Activated T-helper 1 cell treated with anti-CD3 and anti-CD28 coated beads, Interleukin-12 subunit alpha, Interleukin-12 subunit beta, Interleukin-2, Interleukin-4 antibody, amounts not matched to agents 30 ng/mL and 10 ng/mL and 1 ng/mL, durations not matched to agents 14 hours and 24 hours and 36 hours (primary cell): Measurements from ENCODE around the gene ANKRD42. TPM values are rescaled to one million over a fixed set of nuclear protein-coding genes. Genes with fewer than 3 reads are reported as not detected.
"Not testable (repeated sequence)": the region's sequence is repeated elsewhere in the genome, so short reads cannot be mapped to it uniquely, and the experiment has no call there.

Experiments used
- DNase-seq: peaks from one replicate; pipeline ENCODE4 v3.0.0; 2021; ENCODE audit warnings: low spot score
- H3K27ac Mint-ChIP-seq: one replicate; pipeline ENCODE4 v1.8.0; 2021; ENCODE audit warnings: mild to moderate bottlenecking, mixed read lengths
- H3K27me3 Mint-ChIP-seq: one replicate; pipeline ENCODE4 v1.8.0; 2022; ENCODE audit warnings: mild to moderate bottlenecking, moderate library complexity, mixed read lengths; ENCODE audit not compliant: insufficient read depth
- H3K36me3 Mint-ChIP-seq: one replicate; pipeline ENCODE4 v1.8.0; 2021; ENCODE audit warnings: low read depth, mixed read lengths
- H3K4me1 Mint-ChIP-seq: one replicate; pipeline ENCODE4 v1.8.0; 2021; ENCODE audit warnings: low read depth, mixed read lengths
- H3K4me3 Mint-ChIP-seq: one replicate; pipeline ENCODE4 v1.8.0; 2021; ENCODE audit warnings: mild to moderate bottlenecking, moderate library complexity, mixed read lengths
- H3K9me3 Mint-ChIP-seq: one replicate; pipeline ENCODE4 v1.8.0; 2021; ENCODE audit warnings: mixed read lengths
- intact Hi-C: fragments of 100-400 bp; cut with micrococcal nuclease; formaldehyde crosslinking; loops from one replicate; pipeline ENCODE4 v1.15.1; 2024
- total RNA-seq: library from RNA; stranded (reverse); gene quantifications from 2 replicates; pipeline ENCODE4 v1.2.3, GENCODE V29; 2022

ANKRD42 gene
- total RNA-seq, 1 donor from 2014 or later = 3.3 TPM

GRCh38 chr11:83187465-83187864, 6.0 kb upstream of the ANKRD42 start:
- Mint-ChIP-seq H3K27me3 (no peaks in the 10 kb centered on the region), H3K4me1 (peaks cover 14% of the 10 kb centered on the region), H3K9me3 (no peaks in the 10 kb centered on the region), H3K4me3 (no peak overlapping the region), H3K27ac (no peak overlapping the region), H3K36me3 (peaks cover 36% of the 10 kb centered on the region)
- intact Hi-C loops = no loop called here
- DNase-seq = no peak

GRCh38 chr11:83191491-83191890, 2.0 kb upstream of the ANKRD42 start:
- H3K4me3 Mint-ChIP-seq = peak overlapping the region; percentile 30
- no peak overlapping the region for H3K27ac Mint-ChIP-seq
- H3K36me3 Mint-ChIP-seq = peaks cover 26% of the 10 kb centered on the region
- H3K9me3 Mint-ChIP-seq = no peaks in the 10 kb centered on the region
- H3K4me1 Mint-ChIP-seq = peaks cover 37% of the 10 kb centered on the region
- no peaks in the 10 kb centered on the region for H3K27me3 Mint-ChIP-seq
- intact Hi-C loops = loop anchor here (5.0 kb wide), 2 partner anchors 184 to 269 kb away; no protein-coding TSS in a partner anchor
- DNase-seq = no peak

GRCh38 chr11:83191986-83192385, 1.5 kb upstream of the ANKRD42 start:
- Mint-ChIP-seq H3K4me3 (peak overlapping the region; percentile 93), H3K27me3 (no peaks in the 10 kb centered on the region), H3K9me3 (no peaks in the 10 kb centered on the region), H3K27ac (peak overlapping the region; percentile 94), H3K4me1 (peaks cover 40% of the 10 kb centered on the region), H3K36me3 (peaks cover 21% of the 10 kb centered on the region)
- intact Hi-C loops = loop anchor here (2.0 to 5.0 kb wide), 5 partner anchors 21 to 270 kb away; no protein-coding TSS in a partner anchor
- no peak for DNase-seq

GRCh38 chr11:83192606-83193245, 786 bp upstream of the ANKRD42 start:
- Mint-ChIP-seq H3K36me3 (peaks cover 16% of the 10 kb centered on the region), H3K4me3 (peak overlapping the region; percentile 93), H3K4me1 (peaks cover 40% of the 10 kb centered on the region), H3K9me3 (no peaks in the 10 kb centered on the region), H3K27ac (peak overlapping the region; percentile 94), H3K27me3 (no peaks in the 10 kb centered on the region)
- intact Hi-C loops = loop anchor here (1.0 to 5.0 kb wide), 11 partner anchors 22 to 291 kb away; partner anchors contain the start of gene DDIAS
- no peak for DNase-seq

GRCh38 chr11:83194281-83195142, 1.0 kb downstream of the ANKRD42 start:
- Mint-ChIP-seq H3K9me3 (no peaks in the 10 kb centered on the region), H3K4me3 (peak overlapping the region; percentile 93), H3K27ac (peak overlapping the region; percentile 94), H3K36me3 (peaks cover 15% of the 10 kb centered on the region), H3K4me1 (peaks cover 40% of the 10 kb centered on the region), H3K27me3 (no peaks in the 10 kb centered on the region)
- DNase-seq = peak; percentile 51
- intact Hi-C loops = loop anchor here (1.0 to 5.0 kb wide), 3 partner anchors 122 to 272 kb away; no protein-coding TSS in a partner anchor

GRCh38 chr11:83195143-83195466, 1.6 kb downstream of the ANKRD42 start:
- H3K27me3 Mint-ChIP-seq = no peaks in the 10 kb centered on the region
- intact Hi-C loops = no loop called here
- peak overlapping the region; percentile 93 for H3K4me3 Mint-ChIP-seq
- peaks cover 13% of the 10 kb centered on the region for H3K36me3 Mint-ChIP-seq
- no peak for DNase-seq
- peak overlapping the region; percentile 94 for H3K27ac Mint-ChIP-seq
- H3K9me3 Mint-ChIP-seq = no peaks in the 10 kb centered on the region
- peaks cover 40% of the 10 kb centered on the region for H3K4me1 Mint-ChIP-seq

- DNase-seq = no peak
- Mint-ChIP-seq H3K9me3 (no peaks in the 10 kb centered on the region), H3K4me3 (peak overlapping the region; percentile 27), H3K27ac (no peak overlapping the region), H3K36me3 (peaks cover 13% of the 10 kb centered on the region), H3K4me1 (peaks cover 40% of the 10 kb centered on the region), H3K27me3 (no peaks in the 10 kb centered on the region)
- intact Hi-C loops = loop anchor here (2.0 kb wide), 1 partner anchor 13 kb away; no protein-coding TSS in a partner anchor
These were observed 2.1 kb downstream of the ANKRD42 start for GRCh38 chr11:83195649-83196048.

- no peak for DNase-seq
- intact Hi-C loops = no loop called here
- H3K4me3 Mint-ChIP-seq = no peak overlapping the region
- no peak overlapping the region for H3K27ac Mint-ChIP-seq
- H3K27me3 Mint-ChIP-seq = no peaks in the 10 kb centered on the region
- H3K4me1 Mint-ChIP-seq = peaks cover 15% of the 10 kb centered on the region
- H3K9me3 Mint-ChIP-seq = no peaks in the 10 kb centered on the region
- H3K36me3 Mint-ChIP-seq = peaks cover 2% of the 10 kb centered on the region
These were observed 6.5 kb downstream of the ANKRD42 start for GRCh38 chr11:83200035-83200434.

- no peak overlapping the region for H3K4me3 Mint-ChIP-seq
- no peak for DNase-seq
- no peaks in the 10 kb centered on the region for H3K27me3 Mint-ChIP-seq
- no peaks in the 10 kb centered on the region for H3K4me1 Mint-ChIP-seq
- intact Hi-C loops = no loop called here
- no peaks in the 10 kb centered on the region for H3K9me3 Mint-ChIP-seq
- H3K36me3 Mint-ChIP-seq = no peaks in the 10 kb centered on the region
- no peak overlapping the region for H3K27ac Mint-ChIP-seq
These were observed 12.2 kb downstream of the ANKRD42 start for GRCh38 chr11:83205608-83206185.

- H3K4me1 Mint-ChIP-seq = no peaks in the 10 kb centered on the region
- no peak overlapping the region for H3K27ac Mint-ChIP-seq
- no peaks in the 10 kb centered on the region for H3K36me3 Mint-ChIP-seq
- no peaks in the 10 kb centered on the region for H3K9me3 Mint-ChIP-seq
- intact Hi-C loops = no loop called here
- DNase-seq = no peak
- H3K4me3 Mint-ChIP-seq = no peak overlapping the region
- no peaks in the 10 kb centered on the region for H3K27me3 Mint-ChIP-seq
These were observed 12.7 kb downstream of the ANKRD42 start for GRCh38 chr11:83206221-83206620.

GRCh38 chr11:83206771-83207382, 13.4 kb downstream of the ANKRD42 start:
- H3K27ac Mint-ChIP-seq = not testable (repeated sequence)

GRCh38 chr11:83219095-83219494, 25.6 kb downstream of the ANKRD42 start:
- intact Hi-C loops = no loop called here
- Mint-ChIP-seq H3K27me3 (peaks cover 6% of the 10 kb centered on the region), H3K4me1 (no peaks in the 10 kb centered on the region), H3K4me3 (no peak overlapping the region), H3K36me3 (no peaks in the 10 kb centered on the region), H3K27ac (no peak overlapping the region), H3K9me3 (no peaks in the 10 kb centered on the region)
- DNase-seq = no peak

More at GRCh38 chr11:83206771-83207382, 13.4 kb downstream of the ANKRD42 start:
- H3K27me3 Mint-ChIP-seq, DNase-seq, H3K4me1 Mint-ChIP-seq, H3K36me3 Mint-ChIP-seq, H3K4me3 Mint-ChIP-seq, H3K9me3 Mint-ChIP-seq, intact Hi-C loops: not testable (repeated sequence)
